HG03520 (cell line): Measurements from ENCODE around the gene LZIC.

ENCODE experiments used
- ATAC-seq: cut with Tn5 transposase; IDR thresholded peaks from one replicate; pipeline ENCODE4 v1.9.1; 2021; ENCODE audit warnings: mild to moderate bottlenecking, moderate library complexity; ENCODE audit not compliant: unreplicated experiment

Gene LZIC

DNA sequence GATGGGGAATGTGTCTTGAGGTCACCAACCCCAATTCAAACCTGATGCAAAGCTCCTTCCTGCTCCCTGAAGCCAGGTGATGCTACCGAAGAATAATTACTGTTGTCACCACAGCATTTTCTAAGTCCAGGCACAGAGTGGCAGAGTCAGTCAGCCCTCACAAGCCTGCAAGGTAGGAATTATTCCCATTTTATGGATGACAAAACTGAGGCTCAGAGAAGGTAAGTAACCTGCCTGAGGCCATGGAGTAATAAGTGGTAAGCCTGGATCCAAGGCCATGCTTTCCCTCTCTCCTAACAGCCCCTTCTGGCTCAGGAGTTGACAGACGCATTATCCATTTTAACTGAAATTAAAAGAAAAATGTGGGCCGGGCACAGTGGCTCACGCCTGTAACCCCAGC is 56.1 kb downstream of the LZIC start:
- no peak for ATAC-seq

DNA sequence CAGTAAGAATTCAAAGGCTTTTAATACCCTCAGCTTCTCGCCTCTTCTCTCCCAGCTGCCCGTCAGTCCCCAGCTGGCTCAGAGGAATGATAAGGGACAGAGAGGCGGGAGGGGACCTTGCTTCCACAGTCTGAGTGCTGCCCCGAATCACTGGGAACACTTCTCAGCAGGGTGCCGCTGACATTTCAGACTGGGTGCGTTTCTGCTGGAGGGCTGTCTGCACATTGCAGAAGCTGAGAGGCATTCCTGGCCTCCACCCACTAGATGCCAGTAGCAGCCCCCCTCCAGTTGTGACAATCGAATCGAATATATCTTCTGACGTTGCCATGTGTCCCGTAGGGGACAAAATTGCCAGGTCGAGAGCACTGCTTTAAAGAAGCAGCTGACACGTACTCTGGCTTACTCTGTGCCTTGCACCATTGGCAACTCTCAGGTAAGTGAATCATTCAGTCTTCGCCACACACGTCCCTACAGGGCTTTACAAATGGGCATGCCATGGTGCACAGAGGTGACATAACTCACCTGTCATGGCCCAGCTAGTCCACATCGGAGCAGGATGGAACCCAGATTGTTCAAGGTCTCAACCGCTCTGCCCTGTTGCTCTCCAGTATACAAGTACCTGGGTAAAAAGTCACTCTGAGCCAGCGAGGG is 57.0 kb downstream of the LZIC start:
- ATAC-seq: no peak

DNA sequence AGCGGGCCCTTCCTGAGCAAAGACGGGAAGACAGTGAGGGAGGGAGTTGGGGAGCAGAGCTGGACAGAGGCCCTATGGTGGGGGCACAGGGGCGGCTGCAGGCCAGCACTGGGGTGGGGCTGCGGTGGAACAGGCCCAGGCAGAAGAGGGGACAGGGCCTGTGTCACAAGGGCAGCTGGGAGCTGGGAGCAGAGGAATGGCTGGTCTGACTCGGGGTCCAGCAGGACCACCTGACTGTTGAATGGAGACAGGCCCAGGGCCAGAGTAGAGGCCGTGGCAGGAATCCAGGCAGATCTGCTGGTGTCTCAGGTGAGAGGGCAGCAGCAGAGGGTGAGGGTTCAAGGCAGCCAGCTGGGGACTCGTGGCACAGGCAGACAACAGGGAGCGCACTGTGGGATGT is 58.4 kb downstream of the LZIC start:
- ATAC-seq: no peak

DNA sequence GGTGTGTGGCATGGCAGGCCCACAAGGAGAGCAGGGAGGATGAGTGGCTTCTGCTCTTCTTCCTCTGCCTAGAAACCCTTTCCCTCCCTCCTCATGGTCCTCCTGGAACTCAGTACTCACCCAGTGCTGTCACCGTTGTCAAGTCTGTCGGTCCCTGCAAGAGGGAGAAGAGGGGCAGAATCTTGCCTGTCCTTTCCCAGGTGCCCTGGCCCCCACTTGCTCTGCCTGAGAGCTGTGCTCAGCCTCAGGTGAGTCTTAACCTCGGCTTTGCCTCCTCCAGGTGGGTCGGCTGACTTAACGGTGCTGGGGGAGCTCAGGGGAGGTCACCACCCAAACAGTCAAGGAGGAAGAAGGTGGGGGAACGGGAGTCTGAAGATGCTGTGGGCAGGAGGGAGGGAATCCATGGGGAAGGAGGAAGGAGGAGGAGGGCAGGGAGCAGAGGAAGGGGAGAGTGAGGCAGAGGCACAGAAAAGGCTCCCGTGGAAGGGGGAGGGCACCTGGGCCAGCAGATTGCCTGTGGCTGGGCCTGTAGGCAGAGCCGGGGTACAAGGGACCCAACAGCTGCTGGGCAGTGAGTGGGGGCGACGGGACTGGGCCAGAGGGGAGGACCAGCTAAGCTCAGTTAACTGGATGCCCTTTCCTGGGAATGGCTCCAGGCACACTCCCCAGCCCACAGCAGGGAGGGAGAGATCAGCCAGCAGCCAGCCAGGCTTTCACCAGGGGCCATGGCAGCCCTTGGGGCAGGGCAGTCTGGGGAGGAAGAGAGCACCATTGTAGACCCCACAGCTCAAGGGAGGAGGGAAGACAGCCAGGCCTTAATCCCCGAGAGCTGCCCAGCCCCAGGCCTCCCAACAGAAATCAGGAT is 59.4 kb downstream of the LZIC start:
- no peak for ATAC-seq

DNA sequence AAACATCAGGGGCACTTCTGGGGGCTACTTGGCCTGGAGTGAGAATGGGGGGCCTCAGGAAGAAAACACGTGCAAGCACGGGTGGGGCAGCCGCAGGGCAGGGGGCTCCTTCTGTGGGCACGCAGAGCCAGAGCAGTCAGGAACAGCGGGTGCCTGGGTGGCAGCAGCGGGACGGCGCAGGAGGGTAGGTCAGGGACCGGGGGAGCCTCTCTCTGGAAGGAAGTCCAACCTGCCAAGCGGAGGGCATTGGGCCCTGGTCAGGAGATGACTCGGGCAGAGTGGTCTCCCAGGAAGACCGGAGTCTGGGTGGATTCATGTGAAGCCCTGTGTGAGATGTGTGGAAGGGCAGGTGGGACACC is 60.3 kb downstream of the LZIC start:
- ATAC-seq: no peak

DNA sequence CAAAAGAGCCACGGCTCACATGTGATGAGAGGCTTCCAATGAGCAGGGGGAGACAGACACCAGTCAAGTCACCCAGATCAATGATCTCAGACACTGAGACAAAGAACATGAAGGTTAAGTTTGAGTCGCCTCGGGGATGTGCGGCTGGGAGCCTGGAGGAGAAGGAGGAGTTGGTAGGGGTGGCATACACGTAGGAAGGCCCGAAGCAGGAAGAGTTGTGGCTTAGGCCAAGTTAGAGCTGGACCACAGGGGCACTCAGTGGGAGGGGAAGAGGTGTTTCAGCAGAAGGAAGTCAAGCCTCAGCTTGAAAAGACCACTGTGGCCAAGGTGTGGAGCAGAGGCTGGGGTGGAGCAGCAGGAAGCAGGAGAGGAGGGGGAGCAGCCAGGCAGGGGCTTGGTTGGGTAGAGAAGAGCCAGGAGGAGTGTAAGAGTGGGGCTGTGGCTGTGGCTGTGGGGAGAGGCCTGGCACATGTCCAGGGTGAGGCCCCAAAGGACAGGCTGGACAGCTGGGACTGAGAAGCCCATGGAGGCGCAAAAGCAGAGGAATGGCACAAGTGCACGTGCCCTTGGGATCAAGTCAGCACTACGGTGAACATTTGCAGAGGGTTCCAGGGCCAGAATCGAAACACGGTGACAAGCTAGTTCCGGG is 60.8 kb downstream of the LZIC start:
- ATAC-seq: no peak

DNA sequence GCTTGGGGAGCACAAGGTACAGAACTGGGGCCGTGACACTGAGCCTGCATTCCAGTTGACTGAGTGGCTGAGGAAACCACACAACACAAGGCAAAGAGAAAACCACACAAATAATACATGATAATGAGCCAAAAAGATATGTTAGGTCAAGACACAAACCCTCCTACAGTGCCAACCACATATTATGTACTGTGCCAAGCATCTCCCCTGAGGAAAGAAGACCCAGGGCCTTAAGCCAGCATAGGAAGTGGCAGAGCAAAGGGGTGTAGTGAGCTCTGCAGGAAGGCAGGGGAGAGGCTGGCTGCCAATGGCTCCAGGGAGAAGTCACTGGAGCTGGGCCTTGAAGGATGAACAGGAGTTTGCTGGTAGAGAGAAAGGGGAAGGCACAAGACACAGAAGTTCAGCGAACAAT is 61.3 kb downstream of the LZIC start:
- ATAC-seq: no peak
